Muscle layer of colon (tissue), 2 donors: ENCODE data around the gene CES1.
"Not testable (repeated sequence)": the region's sequence is repeated elsewhere in the genome, so short reads cannot be mapped to it uniquely, and the experiment has no call there.

ENCODE experiments used
- H3K27ac ChIP-seq: one replicate; pipeline ENCODE4 v1.7.0; 2013; ENCODE audit warnings: low read depth, mild to moderate bottlenecking, low read length, moderate library complexity
- H3K27me3 ChIP-seq, 2 donors: one replicate each; pipeline ENCODE4 v1.7.0; 2013; ENCODE audit warnings: low read length in 2 of 2, mild to moderate bottlenecking in 2 of 2; ENCODE audit not compliant: insufficient read depth in 2 of 2, control insufficient read depth in 1 of 2
- H3K36me3 ChIP-seq: one replicate; pipeline ENCODE4 v1.7.0; 2013; ENCODE audit warnings: mild to moderate bottlenecking, low read length; ENCODE audit not compliant: insufficient read depth
- H3K4me1 ChIP-seq: one replicate; pipeline ENCODE4 v1.7.0; 2013; ENCODE audit warnings: mild to moderate bottlenecking, low read length; ENCODE audit not compliant: insufficient read depth
- H3K4me3 ChIP-seq, 2 donors: one replicate each; pipeline ENCODE4 v1.7.0; 2013; ENCODE audit warnings: low read length in 2 of 2, low read depth in 1 of 2, mild to moderate bottlenecking in 1 of 2, moderate library complexity in 1 of 2
- H3K9ac ChIP-seq: one replicate; pipeline ENCODE4 v1.7.0; 2013; ENCODE audit warnings: low read length
- H3K9me3 ChIP-seq: one replicate; pipeline ENCODE4 v1.7.0; 2013; ENCODE audit warnings: mild to moderate bottlenecking, low read length
- donor health status: abdominal sarcoma.
- donor health status: Adenocarcinoma of cecum.

The CES1 gene

GRCh38 chr16:55853114-55853513 is 20.2 kb upstream of the CES1 start:
- Histone ChIP-seq H3K27ac (no peak overlapping the region), H3K36me3 (no peaks in the 10 kb centered on the region)

DNA sequence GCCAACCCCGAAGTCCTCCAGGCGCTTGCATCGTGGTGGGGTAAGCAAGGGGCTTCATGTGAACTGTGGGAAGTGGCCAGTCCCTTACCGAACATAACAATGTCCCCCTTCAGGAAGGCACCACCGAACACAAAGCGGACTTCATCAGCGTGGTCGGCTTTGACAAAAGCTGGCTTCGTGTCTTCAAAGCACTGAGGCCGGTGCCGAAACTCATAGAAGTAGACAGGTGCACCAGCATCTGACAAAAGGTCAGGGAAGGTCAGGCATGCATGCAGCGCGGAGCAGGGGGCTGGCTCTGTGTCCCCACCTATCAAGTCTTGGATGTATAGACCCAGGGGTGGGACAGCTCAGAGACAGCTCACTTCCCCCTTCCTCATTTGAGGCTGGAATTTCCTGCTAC is 16.6 kb upstream of the CES1 start:
- H3K4me3 ChIP-seq = no peak overlapping the region
- no peaks in the 10 kb centered on the region for H3K4me1 ChIP-seq
- no peak overlapping the region for H3K27ac ChIP-seq
- no peaks in the 10 kb centered on the region for H3K36me3 ChIP-seq
- H3K27me3 ChIP-seq = peaks cover 4 to 6% of the 10 kb centered on the region in 2 donors
- H3K9ac ChIP-seq = no peak overlapping the region
- no peaks in the 10 kb centered on the region for H3K9me3 ChIP-seq

More at GRCh38 chr16:55853114-55853513, 20.2 kb upstream of the CES1 start:
- Histone ChIP-seq H3K4me1 (no peaks in the 10 kb centered on the region), H3K4me3 (no peak overlapping the region), H3K27me3 (peaks cover 0 to 4% of the 10 kb centered on the region in 2 donors), H3K9ac (no peak overlapping the region), H3K9me3 (no peaks in the 10 kb centered on the region)

DNA sequence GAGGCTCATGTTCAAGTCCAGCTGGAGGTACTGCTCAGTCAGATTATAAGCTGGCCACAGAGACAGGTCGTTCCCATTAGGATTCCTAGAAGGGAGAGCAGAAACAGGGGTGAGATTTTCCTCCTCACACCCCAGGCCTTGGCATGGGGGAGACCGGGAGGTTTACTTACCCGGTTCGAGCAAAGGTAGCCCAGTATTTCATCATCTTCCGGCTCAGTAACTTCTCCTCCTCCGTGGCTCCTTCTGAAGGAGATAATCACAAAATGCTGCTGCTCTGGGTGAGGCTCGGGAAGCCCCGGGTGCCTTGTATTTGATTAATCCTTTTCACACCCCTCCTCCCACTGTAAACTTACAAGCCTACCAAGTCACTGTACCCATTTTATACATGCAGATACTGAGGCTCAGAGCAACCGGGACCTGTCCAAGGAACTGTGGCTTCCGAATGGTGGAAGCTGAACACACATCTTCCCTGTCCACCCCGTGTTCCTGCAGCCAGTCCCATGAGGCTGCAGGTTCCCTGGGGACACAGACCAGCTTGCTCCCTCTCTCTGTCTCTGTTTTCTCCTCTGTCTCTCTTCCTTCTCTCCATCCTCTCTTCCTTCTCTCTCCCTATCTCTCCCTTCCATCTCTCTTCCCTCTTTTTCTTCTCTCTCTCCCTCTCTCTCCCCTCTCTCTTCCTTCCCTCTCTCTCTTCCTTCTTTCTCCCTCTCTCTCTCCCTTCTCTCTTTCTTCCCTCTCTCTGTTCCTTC is 13.9 kb upstream of the CES1 start:
- Histone ChIP-seq H3K4me1 (no peaks in the 10 kb centered on the region), H3K36me3 (no peaks in the 10 kb centered on the region), H3K27me3 (peaks cover 4 to 6% of the 10 kb centered on the region in 2 donors), H3K9me3 (no peaks in the 10 kb centered on the region), H3K9ac (no peak overlapping the region), H3K4me3 (no peak overlapping the region), H3K27ac (no peak overlapping the region)

DNA sequence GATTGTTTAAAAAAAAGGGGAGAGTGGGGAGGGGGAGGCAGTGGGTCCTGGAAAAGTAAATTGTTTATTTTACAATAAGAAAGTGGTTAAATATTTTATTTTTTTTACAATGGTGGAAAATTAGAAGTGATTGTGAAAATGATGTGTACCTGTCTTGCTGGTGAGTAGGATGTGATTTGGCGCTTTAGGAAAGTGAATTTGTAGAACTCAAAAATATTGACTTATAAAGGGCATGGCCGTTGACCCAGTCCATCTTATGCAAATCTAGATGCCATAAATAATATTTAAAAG is 10.2 kb upstream of the CES1 start:
- no peaks in the 10 kb centered on the region for H3K4me1 ChIP-seq
- H3K4me3 ChIP-seq = no peak overlapping the region
- peaks cover 0 to 6% of the 10 kb centered on the region in 2 donors for H3K27me3 ChIP-seq
- H3K36me3 ChIP-seq = no peaks in the 10 kb centered on the region
- no peak overlapping the region for H3K9ac ChIP-seq
- H3K9me3 ChIP-seq = no peaks in the 10 kb centered on the region
- H3K27ac ChIP-seq = no peak overlapping the region

DNA sequence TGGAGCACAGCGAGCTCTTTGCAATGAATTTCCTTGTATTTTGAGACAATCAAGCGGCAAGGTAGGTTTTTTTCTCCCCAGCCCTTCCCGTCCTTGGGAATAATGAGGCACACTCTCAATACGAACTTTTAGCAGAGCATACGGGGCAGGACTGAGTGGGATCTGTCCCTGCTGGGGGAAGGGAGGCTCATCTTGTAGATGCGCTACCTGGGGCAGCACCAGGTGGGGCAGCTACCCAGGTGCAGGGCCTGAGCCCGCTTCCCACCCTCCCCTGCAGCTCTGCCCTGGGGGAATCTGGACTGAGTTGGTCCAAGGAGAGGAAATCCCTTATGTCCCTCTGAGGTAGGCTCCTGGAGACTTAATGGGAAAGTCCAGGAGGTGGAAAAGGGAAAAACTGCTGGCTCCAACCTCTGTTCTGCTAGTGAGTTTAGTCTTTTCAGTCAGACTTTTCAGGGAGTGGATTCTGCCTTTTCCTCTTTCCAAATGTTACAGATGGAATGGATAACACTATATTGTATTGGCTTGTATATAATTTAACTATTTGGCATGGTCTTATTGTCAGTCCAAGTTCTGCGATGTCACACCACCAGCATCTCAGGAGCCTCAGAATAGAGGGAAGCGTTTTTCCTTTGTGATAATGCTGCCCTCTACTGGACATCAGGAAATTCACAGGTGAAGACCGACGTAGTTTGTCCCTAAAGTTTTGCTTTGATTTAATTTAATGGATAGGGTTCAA is 9.6 kb upstream of the CES1 start:
- no peak overlapping the region for H3K4me3 ChIP-seq
- H3K4me1 ChIP-seq = no peaks in the 10 kb centered on the region
- peaks cover 0 to 6% of the 10 kb centered on the region in 2 donors for H3K27me3 ChIP-seq
- no peak overlapping the region for H3K27ac ChIP-seq
- no peaks in the 10 kb centered on the region for H3K36me3 ChIP-seq
- H3K9ac ChIP-seq = no peak overlapping the region
- H3K9me3 ChIP-seq = no peaks in the 10 kb centered on the region

- no peaks in the 10 kb centered on the region for H3K36me3 ChIP-seq
- no peak overlapping the region for H3K27ac ChIP-seq
- no peak overlapping the region for H3K4me3 ChIP-seq
- H3K27me3 ChIP-seq = no peaks in the 10 kb centered on the region
- no peaks in the 10 kb centered on the region for H3K4me1 ChIP-seq
- H3K9me3 ChIP-seq = no peaks in the 10 kb centered on the region
- H3K9ac ChIP-seq = no peak overlapping the region
Observed at GRCh38 chr16:55839115-55839514, 6.2 kb upstream of the CES1 start.

- Histone ChIP-seq H3K4me3 (no peak overlapping the region), H3K36me3 (no peaks in the 10 kb centered on the region), H3K9me3 (no peaks in the 10 kb centered on the region), H3K27ac (no peak overlapping the region), H3K27me3 (no peaks in the 10 kb centered on the region), H3K4me1 (no peaks in the 10 kb centered on the region), H3K9ac (no peak overlapping the region)
Observed at GRCh38 chr16:55836158-55836611, 3.3 kb upstream of the CES1 start.

GRCh38 chr16:55835581-55835980 is 2.7 kb upstream of the CES1 start:
- no peak overlapping the region for H3K27ac ChIP-seq

DNA sequence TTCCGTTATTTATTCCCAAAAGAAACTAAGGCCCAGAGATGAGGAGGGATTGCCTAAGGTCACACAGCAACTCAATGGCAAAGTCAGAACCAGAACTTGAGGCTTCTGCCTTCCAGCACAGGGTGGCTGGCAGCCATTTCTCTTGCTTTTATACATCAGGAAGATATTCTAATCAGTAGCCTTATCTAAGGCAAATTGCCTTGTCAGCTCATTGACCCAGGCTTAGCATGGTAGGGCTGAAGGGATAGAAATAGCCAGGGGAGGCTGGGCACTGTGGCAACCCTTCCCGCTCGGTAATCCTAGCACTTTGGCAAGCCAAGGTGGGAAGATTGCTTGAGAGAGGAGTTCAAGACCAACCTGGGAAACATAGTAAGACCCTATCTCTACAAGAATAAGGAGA is 2.3 kb upstream of the CES1 start:
- H3K4me3 ChIP-seq, H3K4me1 ChIP-seq, H3K9me3 ChIP-seq, H3K36me3 ChIP-seq, H3K27ac ChIP-seq, H3K27me3 ChIP-seq, H3K9ac ChIP-seq: not testable (repeated sequence)

More at GRCh38 chr16:55835581-55835980, 2.7 kb upstream of the CES1 start:
- no peak overlapping the region for H3K9ac ChIP-seq
- no peak overlapping the region for H3K4me3 ChIP-seq
- H3K27me3 ChIP-seq = no peaks in the 10 kb centered on the region
- H3K9me3 ChIP-seq = no peaks in the 10 kb centered on the region
- H3K36me3 ChIP-seq = no peaks in the 10 kb centered on the region
- no peaks in the 10 kb centered on the region for H3K4me1 ChIP-seq

DNA sequence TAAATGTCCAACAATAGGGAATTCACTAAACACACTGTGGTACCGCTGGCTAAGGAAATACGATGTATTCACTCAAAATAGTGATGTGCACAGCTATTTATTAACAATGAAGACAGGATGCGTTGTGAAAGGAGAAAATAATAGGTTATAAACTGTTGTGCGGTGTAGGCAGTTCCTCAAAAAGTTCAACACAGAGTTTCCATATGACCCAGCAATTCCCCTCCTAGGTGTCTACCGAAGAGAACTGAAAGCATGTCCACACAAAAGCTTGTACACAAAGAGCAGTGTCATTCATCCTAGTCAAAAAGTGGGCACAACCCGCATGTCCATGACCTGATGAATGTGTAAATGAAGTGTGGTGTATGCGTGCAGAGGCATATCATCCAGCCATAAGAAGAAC is 1.2 kb upstream of the CES1 start:
- Histone ChIP-seq H3K4me3 (no peak overlapping the region), H3K9me3 (no peaks in the 10 kb centered on the region), H3K9ac (no peak overlapping the region), H3K27me3 (no peaks in the 10 kb centered on the region), H3K27ac (peak overlapping the region; percentile 80), H3K36me3 (no peaks in the 10 kb centered on the region), H3K4me1 (peaks cover 3% of the 10 kb centered on the region)

DNA sequence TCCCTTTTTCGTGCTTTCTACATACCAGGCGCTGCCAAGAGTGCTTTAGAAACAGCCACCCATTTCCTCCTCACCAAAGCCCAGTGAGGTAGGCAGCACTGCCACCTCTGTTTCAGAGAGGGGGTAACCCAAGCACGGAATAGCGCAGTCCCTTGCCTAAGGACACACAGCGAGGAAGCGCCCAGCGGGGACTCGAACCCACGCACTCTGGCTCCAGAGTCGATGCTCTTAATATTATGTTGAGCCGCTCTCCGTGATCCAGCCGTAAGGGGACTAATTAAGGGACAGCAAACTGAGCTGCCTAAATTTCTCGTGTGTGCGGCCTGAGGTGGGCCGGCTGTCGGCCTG is 497 bp downstream of the CES1 start:
- H3K4me3 ChIP-seq = peak overlapping the region; percentile 20 to 56
- H3K36me3 ChIP-seq = no peaks in the 10 kb centered on the region
- H3K4me1 ChIP-seq = peaks cover 3% of the 10 kb centered on the region
- no peaks in the 10 kb centered on the region for H3K27me3 ChIP-seq
- peak overlapping the region; percentile 84 for H3K9ac ChIP-seq
- H3K27ac ChIP-seq = peak overlapping the region; percentile 78
- H3K9me3 ChIP-seq = no peaks in the 10 kb centered on the region
